ENCODE measurements around the gene LSAMP. TPM values are rescaled to one million over a fixed set of nuclear protein-coding genes. Genes with fewer than 3 reads are reported as not detected.
"Not testable (repeated sequence)": the region's sequence is repeated elsewhere in the genome, so short reads cannot be mapped to it uniquely, and the experiment has no call there.

LSAMP gene
- total RNA-seq, 2 donors from 2014 or later: 1.6 to 4.7 TPM

GRCh38 chr3:116087426-116087825 is 357.9 kb downstream of the LSAMP start:
- no peak for DNase-seq

GRCh38 chr3:116084999-116085791 is 360.1 kb downstream of the LSAMP start:
- DNase-seq (no peak), ATAC-seq (no peak)
- intact Hi-C loops (cut with DNase I): no loop called here

More at GRCh38 chr3:116087426-116087825, 357.9 kb downstream of the LSAMP start:
- no peak for ATAC-seq
- intact Hi-C loops (cut with DNase I): no loop called here

- DNase-seq: no peak
- ATAC-seq: no peak
- intact Hi-C loops (cut with DNase I): no loop called here
Measured at GRCh38 chr3:116083683-116084082, 361.6 kb downstream of the LSAMP start.

- DNase-seq (no peak), ATAC-seq (no peak)
- intact Hi-C loops (cut with DNase I): no loop called here
Measured at GRCh38 chr3:116078561-116078960, 366.7 kb downstream of the LSAMP start.

- DNase-seq (no peak), ATAC-seq (no peak)
- intact Hi-C loops (cut with DNase I): no loop called here
Measured at GRCh38 chr3:116077557-116077956, 367.7 kb downstream of the LSAMP start.

GRCh38 chr3:116077059-116077458 is 368.2 kb downstream of the LSAMP start:
- DNase-seq (no peak), ATAC-seq (no peak)
- intact Hi-C loops (cut with DNase I): no loop called here

GRCh38 chr3:116070516-116071278 is 374.6 kb downstream of the LSAMP start:
- intact Hi-C loops (cut with DNase I); ATAC-seq; DNase-seq: not testable (repeated sequence)

GRCh38 chr3:116070061-116070460 is 375.2 kb downstream of the LSAMP start:
- intact Hi-C loops (cut with DNase I): no loop called here
- ATAC-seq: no peak
- no peak for DNase-seq

GRCh38 chr3:116069024-116069423 is 376.3 kb downstream of the LSAMP start:
- no peak for ATAC-seq
- intact Hi-C loops (cut with DNase I): no loop called here

GRCh38 chr3:116067326-116067725 is 378.0 kb downstream of the LSAMP start:
- no peak for DNase-seq
- ATAC-seq: no peak
- intact Hi-C loops (cut with DNase I): no loop called here

More at GRCh38 chr3:116069024-116069423, 376.3 kb downstream of the LSAMP start:
- DNase-seq: no peak

GRCh38 chr3:116065501-116065900 is 379.8 kb downstream of the LSAMP start:
- ATAC-seq (no peak), DNase-seq (no peak)
- intact Hi-C loops (cut with DNase I): no loop called here

GRCh38 chr3:116064646-116065045 is 380.6 kb downstream of the LSAMP start:
- ATAC-seq: no peak
- no peak for DNase-seq
- intact Hi-C loops (cut with DNase I): no loop called here

- intact Hi-C loops (cut with DNase I): no loop called here
- ATAC-seq (no peak), DNase-seq (no peak)
Measured at GRCh38 chr3:116059421-116060096, 385.7 kb downstream of the LSAMP start.

GRCh38 chr3:116058844-116059243 is 386.4 kb downstream of the LSAMP start:
- intact Hi-C loops (cut with DNase I): no loop called here
- DNase-seq (no peak), ATAC-seq (no peak)

GRCh38 chr3:116057400-116058006 is 387.8 kb downstream of the LSAMP start:
- DNase-seq (no peak), ATAC-seq (no peak)
- intact Hi-C loops (cut with DNase I): no loop called here

- intact Hi-C loops (cut with DNase I): no loop called here
- no peak for ATAC-seq
- DNase-seq: no peak
Measured at GRCh38 chr3:116056280-116056679, 389.0 kb downstream of the LSAMP start.

- intact Hi-C loops (cut with DNase I): no loop called here
- no peak for ATAC-seq
- no peak for DNase-seq
Measured at GRCh38 chr3:116053017-116053416, 392.3 kb downstream of the LSAMP start.

- DNase-seq: no peak
- ATAC-seq: no peak
- intact Hi-C loops (cut with DNase I): no loop called here
Measured at GRCh38 chr3:116052602-116053001, 392.7 kb downstream of the LSAMP start.

- no peak for DNase-seq
- ATAC-seq: no peak
- intact Hi-C loops (cut with DNase I): no loop called here
Measured at GRCh38 chr3:116051586-116051985, 393.7 kb downstream of the LSAMP start.

- no peak for ATAC-seq
- no peak for DNase-seq
- intact Hi-C loops (cut with DNase I): no loop called here
Measured at GRCh38 chr3:116051040-116051439, 394.2 kb downstream of the LSAMP start.
